Mammary epithelial cell (primary cell): ENCODE data around the gene PRDM5.

ENCODE experiments used
- EZH2 ChIP-seq: IDR thresholded peaks from 2 replicates; pipeline ENCODE4 v1.6.1; 2012; ENCODE audit warnings: low read length, inconsistent platforms, borderline replicate concordance
- TF ChIP-seq, protein P1 (sequence below), 2 donors: IDR thresholded peaks in 1 of 2; conservative IDR thresholded peaks in 1 of 2; 2 replicates each; pipeline ENCODE4 v1.5.1; 2011 to 2012; ENCODE audit warnings: inconsistent platforms in 2 of 2, low read length in 2 of 2, mild to moderate bottlenecking in 2 of 2, control low read depth in 1 of 2, low read depth in 1 of 2; ENCODE audit not compliant: insufficient read depth in 1 of 2; ENCODE audit errors: extremely low read depth in 1 of 2

DNA sequence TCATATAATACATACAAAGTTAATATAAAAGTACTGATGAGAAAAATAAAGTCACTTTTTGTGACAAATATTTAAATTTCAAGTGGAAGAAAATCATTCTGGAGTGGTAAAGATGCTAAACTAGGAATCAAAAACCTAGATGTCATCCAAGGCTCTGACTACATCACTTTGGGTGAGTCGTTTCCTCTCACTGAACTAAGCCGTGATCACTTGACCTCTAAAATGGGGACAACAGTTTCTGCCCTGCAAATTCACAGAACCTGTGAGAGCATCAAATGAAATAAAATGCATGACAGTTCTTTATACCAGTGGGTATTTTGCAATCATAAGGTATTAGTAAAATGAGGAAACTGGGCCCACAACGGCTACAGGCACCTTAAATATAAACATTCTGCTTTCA, 63.8 kb downstream of the PRDM5 start:
- TF ChIP-seq, protein P1, sequence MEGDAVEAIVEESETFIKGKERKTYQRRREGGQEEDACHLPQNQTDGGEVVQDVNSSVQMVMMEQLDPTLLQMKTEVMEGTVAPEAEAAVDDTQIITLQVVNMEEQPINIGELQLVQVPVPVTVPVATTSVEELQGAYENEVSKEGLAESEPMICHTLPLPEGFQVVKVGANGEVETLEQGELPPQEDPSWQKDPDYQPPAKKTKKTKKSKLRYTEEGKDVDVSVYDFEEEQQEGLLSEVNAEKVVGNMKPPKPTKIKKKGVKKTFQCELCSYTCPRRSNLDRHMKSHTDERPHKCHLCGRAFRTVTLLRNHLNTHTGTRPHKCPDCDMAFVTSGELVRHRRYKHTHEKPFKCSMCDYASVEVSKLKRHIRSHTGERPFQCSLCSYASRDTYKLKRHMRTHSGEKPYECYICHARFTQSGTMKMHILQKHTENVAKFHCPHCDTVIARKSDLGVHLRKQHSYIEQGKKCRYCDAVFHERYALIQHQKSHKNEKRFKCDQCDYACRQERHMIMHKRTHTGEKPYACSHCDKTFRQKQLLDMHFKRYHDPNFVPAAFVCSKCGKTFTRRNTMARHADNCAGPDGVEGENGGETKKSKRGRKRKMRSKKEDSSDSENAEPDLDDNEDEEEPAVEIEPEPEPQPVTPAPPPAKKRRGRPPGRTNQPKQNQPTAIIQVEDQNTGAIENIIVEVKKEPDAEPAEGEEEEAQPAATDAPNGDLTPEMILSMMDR (conservative IDR thresholded peaks at IDR 0.05 in 1 of 2, IDR thresholded peaks at IDR 0.05 in 1 of 2; ENCODE audit: extremely low read depth in 1 of 2, insufficient read depth in 1 of 2, low read depth in 1 of 2, low read length in 2 of 2), result no peak
- no peak for TF ChIP-seq EZH2
